Endothelial cell of umbilical vein (primary cell): Measurements from ENCODE around the gene RNF183.

Source experiments
- EZH2 ChIP-seq: IDR thresholded peaks from 2 replicates; pipeline ENCODE4 v1.6.1; 2012; ENCODE audit warnings: borderline replicate concordance, low read depth, mild to moderate bottlenecking, moderate library complexity, low read length, inconsistent platforms; ENCODE audit not compliant: severe bottlenecking
- FOS ChIP-seq: IDR thresholded peaks from 2 replicates; pipeline ENCODE4 v1.6.1; 2011; ENCODE audit warnings: mild to moderate bottlenecking, low read length, moderate library complexity, borderline replicate concordance; ENCODE audit not compliant: insufficient read depth
- JUN ChIP-seq: IDR thresholded peaks from 2 replicates; pipeline ENCODE4 v1.6.1; 2011; ENCODE audit warnings: borderline replicate concordance, low read depth; ENCODE audit not compliant: insufficient read length, insufficient read depth
- MYC ChIP-seq: IDR thresholded peaks from one replicate; pipeline ENCODE4 v1.6.1; 2011; ENCODE audit warnings: mild to moderate bottlenecking, low read depth, low read length
- POLR2A ChIP-seq: IDR thresholded peaks from 2 replicates; pipeline ENCODE4 v1.6.1; 2012; ENCODE audit warnings: low read depth, mild to moderate bottlenecking, control low read depth, low read length
- POLR2AphosphoS5 ChIP-seq: IDR thresholded peaks from 2 replicates; pipeline ENCODE4 v1.6.1; 2012; ENCODE audit warnings: low read depth, mild to moderate bottlenecking, control low read depth, low read length, moderate library complexity; ENCODE audit not compliant: insufficient read depth
- TF ChIP-seq, protein P1 (sequence below), 2 donors: IDR thresholded peaks; 1 replicate in 1 of 2; 2 replicates in 1 of 2; pipeline ENCODE4 v1.5.1; 2011; ENCODE audit warnings: low read length in 2 of 2, mild to moderate bottlenecking in 2 of 2, moderate library complexity in 2 of 2, control low read depth in 1 of 2, inconsistent platforms in 1 of 2, low read depth in 1 of 2; ENCODE audit not compliant: insufficient read depth in 1 of 2; ENCODE audit errors: extremely low read depth in 1 of 2
- TF ChIP-seq, protein P2 (sequence below): IDR thresholded peaks from 2 replicates; pipeline ENCODE4 v1.6.1; 2011; ENCODE audit not compliant: insufficient read depth, insufficient read length

DNA sequence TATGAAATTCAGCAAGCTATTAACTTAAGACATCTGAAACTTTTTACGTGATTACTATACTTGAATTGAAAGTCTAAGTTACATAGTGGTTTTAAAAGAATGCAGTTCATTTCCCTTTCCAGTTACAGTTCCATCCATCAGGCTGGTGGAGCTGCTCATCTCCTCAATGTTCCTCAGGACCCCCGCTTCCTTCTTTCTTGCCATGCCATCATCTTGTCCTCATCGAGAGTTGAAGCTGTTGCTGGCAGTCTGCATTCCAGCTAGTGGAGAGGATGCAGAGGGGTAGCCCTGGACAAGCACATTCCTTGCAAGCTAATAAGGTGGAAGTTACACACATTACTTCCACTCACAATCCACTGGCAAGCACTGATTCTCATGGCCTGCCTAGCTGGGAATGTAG is 8.8 kb upstream of the RNF183 start:
- TF ChIP-seq, protein P1, sequence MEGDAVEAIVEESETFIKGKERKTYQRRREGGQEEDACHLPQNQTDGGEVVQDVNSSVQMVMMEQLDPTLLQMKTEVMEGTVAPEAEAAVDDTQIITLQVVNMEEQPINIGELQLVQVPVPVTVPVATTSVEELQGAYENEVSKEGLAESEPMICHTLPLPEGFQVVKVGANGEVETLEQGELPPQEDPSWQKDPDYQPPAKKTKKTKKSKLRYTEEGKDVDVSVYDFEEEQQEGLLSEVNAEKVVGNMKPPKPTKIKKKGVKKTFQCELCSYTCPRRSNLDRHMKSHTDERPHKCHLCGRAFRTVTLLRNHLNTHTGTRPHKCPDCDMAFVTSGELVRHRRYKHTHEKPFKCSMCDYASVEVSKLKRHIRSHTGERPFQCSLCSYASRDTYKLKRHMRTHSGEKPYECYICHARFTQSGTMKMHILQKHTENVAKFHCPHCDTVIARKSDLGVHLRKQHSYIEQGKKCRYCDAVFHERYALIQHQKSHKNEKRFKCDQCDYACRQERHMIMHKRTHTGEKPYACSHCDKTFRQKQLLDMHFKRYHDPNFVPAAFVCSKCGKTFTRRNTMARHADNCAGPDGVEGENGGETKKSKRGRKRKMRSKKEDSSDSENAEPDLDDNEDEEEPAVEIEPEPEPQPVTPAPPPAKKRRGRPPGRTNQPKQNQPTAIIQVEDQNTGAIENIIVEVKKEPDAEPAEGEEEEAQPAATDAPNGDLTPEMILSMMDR (IDR thresholded peaks at IDR 0.05; ENCODE audit: extremely low read depth in 1 of 2, insufficient read depth in 1 of 2, low read depth in 1 of 2, low read length in 2 of 2): no peak
- TF ChIP-seq POLR2A: no peak
- no peak for TF ChIP-seq EZH2
- TF ChIP-seq POLR2AphosphoS5: no peak
- TF ChIP-seq MYC: no peak
- TF ChIP-seq, protein P2, sequence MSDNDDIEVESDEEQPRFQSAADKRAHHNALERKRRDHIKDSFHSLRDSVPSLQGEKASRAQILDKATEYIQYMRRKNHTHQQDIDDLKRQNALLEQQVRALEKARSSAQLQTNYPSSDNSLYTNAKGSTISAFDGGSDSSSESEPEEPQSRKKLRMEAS: no peak
- no peak for TF ChIP-seq FOS
- TF ChIP-seq JUN: no peak
